Ishikawa (cell line): ENCODE results near the gene RGS12.

Experiments used
- CEBPB ChIP-seq: IDR thresholded peaks from 2 replicates; pipeline ENCODE4 v1.6.1; 2012
- CREB1 ChIP-seq: IDR thresholded peaks from 2 replicates; pipeline ENCODE4 v1.6.1; 2012; ENCODE audit warnings: low read depth
- EGR1 ChIP-seq: IDR thresholded peaks from 2 replicates; pipeline ENCODE4 v1.6.1; 2012
- EP300 ChIP-seq: IDR thresholded peaks from 2 replicates; pipeline ENCODE4 v1.6.1; 2012; ENCODE audit warnings: borderline replicate concordance
- FOXM1 ChIP-seq: IDR thresholded peaks from 2 replicates; pipeline ENCODE4 v1.6.1; 2012; ENCODE audit warnings: low read depth, borderline replicate concordance
- NFIC ChIP-seq: IDR thresholded peaks from 2 replicates; pipeline ENCODE4 v1.6.1; 2012
- RAD21 ChIP-seq: IDR thresholded peaks from 2 replicates; pipeline ENCODE4 v1.6.1; 2012; ENCODE audit warnings: low read depth
- TAF1 ChIP-seq: IDR thresholded peaks from 2 replicates; pipeline ENCODE4 v1.6.1; 2012; ENCODE audit warnings: low read depth, mild to moderate bottlenecking
- TCF12 ChIP-seq: IDR thresholded peaks from 2 replicates; pipeline ENCODE4 v1.6.1; 2012; ENCODE audit warnings: low read depth
- TEAD4 ChIP-seq: IDR thresholded peaks from 2 replicates; pipeline ENCODE4 v1.6.1; 2012
- YY1 ChIP-seq: IDR thresholded peaks from 2 replicates; pipeline ENCODE4 v1.6.1; 2012; ENCODE audit warnings: low read depth
- ZBTB7A ChIP-seq: IDR thresholded peaks from 2 replicates; pipeline ENCODE4 v1.6.1; 2012; ENCODE audit warnings: low read depth
- TF ChIP-seq, protein P1 (sequence below): IDR thresholded peaks from 2 replicates; pipeline ENCODE4 v1.6.1; 2012
- TF ChIP-seq, protein P2 (sequence below): IDR thresholded peaks from 2 replicates; pipeline ENCODE4 v1.6.1; 2012
- TF ChIP-seq, protein P3 (sequence below): IDR thresholded peaks from 2 replicates; pipeline ENCODE4 v1.6.1; 2012; ENCODE audit warnings: low read depth, mild to moderate bottlenecking

RGS12 gene

DNA sequence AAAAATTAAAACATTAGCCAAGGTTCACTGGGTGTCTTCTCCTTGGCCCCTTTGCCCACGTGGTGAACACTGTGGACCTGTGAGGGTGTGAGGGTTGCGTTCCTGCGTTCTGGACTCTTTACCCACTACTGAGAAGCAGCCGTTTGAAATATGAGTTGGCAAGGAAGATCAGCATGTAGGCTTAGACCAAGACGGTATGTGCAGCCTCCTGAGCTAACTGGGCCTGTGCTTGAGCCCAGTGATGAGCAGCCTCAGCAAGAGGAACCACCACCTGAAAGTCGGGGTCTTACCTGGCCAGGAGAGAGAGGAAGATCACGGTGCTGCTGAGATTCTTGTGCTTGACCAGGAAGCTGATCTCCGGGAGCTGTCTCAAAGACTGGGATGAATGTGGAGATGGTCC is 19.5 kb downstream of the RGS12 start:
- TF ChIP-seq ZBTB7A (no peak), TCF12 (no peak), CREB1 (no peak), RAD21 (no peak), YY1 (no peak), TEAD4 (no peak), CEBPB (no peak), NFIC (no peak), FOXM1 (no peak), TAF1 (no peak), EP300 (no peak), EGR1 (no peak)
- TF ChIP-seq, protein P1, sequence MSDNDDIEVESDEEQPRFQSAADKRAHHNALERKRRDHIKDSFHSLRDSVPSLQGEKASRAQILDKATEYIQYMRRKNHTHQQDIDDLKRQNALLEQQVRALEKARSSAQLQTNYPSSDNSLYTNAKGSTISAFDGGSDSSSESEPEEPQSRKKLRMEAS, result no peak
- TF ChIP-seq, protein P2, sequence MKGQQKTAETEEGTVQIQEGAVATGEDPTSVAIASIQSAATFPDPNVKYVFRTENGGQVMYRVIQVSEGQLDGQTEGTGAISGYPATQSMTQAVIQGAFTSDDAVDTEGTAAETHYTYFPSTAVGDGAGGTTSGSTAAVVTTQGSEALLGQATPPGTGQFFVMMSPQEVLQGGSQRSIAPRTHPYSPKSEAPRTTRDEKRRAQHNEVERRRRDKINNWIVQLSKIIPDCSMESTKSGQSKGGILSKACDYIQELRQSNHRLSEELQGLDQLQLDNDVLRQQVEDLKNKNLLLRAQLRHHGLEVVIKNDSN, result no peak
- TF ChIP-seq, protein P3, sequence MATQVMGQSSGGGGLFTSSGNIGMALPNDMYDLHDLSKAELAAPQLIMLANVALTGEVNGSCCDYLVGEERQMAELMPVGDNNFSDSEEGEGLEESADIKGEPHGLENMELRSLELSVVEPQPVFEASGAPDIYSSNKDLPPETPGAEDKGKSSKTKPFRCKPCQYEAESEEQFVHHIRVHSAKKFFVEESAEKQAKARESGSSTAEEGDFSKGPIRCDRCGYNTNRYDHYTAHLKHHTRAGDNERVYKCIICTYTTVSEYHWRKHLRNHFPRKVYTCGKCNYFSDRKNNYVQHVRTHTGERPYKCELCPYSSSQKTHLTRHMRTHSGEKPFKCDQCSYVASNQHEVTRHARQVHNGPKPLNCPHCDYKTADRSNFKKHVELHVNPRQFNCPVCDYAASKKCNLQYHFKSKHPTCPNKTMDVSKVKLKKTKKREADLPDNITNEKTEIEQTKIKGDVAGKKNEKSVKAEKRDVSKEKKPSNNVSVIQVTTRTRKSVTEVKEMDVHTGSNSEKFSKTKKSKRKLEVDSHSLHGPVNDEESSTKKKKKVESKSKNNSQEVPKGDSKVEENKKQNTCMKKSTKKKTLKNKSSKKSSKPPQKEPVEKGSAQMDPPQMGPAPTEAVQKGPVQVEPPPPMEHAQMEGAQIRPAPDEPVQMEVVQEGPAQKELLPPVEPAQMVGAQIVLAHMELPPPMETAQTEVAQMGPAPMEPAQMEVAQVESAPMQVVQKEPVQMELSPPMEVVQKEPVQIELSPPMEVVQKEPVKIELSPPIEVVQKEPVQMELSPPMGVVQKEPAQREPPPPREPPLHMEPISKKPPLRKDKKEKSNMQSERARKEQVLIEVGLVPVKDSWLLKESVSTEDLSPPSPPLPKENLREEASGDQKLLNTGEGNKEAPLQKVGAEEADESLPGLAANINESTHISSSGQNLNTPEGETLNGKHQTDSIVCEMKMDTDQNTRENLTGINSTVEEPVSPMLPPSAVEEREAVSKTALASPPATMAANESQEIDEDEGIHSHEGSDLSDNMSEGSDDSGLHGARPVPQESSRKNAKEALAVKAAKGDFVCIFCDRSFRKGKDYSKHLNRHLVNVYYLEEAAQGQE, result no peak

DNA sequence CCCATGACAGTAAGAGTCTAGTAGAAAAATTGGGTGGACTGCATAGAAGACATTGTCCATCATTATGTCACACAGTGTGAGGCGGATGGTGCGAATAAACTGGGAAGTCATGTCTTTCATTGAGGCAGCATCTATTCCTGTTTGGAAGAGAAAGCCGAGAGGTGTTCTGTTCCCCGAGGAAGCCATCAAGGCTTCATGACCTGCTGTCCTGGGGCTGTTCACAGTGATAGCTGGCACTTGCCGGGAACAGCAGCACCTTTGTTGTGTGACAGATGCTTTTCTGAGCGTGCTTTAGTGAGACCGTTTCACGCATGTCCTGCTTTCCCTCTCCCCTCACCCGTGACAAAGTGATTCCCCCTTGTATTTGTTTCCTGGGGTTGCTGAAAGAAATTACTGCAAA is 20.3 kb downstream of the RGS12 start:
- no peak for TF ChIP-seq TAF1
- no peak for TF ChIP-seq YY1
- no peak for TF ChIP-seq EGR1
- TF ChIP-seq EP300, result no peak
- TF ChIP-seq, protein P2, result no peak
- TF ChIP-seq TCF12, result no peak
- no peak for TF ChIP-seq CEBPB
- no peak for TF ChIP-seq ZBTB7A
- no peak for TF ChIP-seq TEAD4
- no peak for TF ChIP-seq FOXM1
- TF ChIP-seq, protein P1, result no peak

DNA sequence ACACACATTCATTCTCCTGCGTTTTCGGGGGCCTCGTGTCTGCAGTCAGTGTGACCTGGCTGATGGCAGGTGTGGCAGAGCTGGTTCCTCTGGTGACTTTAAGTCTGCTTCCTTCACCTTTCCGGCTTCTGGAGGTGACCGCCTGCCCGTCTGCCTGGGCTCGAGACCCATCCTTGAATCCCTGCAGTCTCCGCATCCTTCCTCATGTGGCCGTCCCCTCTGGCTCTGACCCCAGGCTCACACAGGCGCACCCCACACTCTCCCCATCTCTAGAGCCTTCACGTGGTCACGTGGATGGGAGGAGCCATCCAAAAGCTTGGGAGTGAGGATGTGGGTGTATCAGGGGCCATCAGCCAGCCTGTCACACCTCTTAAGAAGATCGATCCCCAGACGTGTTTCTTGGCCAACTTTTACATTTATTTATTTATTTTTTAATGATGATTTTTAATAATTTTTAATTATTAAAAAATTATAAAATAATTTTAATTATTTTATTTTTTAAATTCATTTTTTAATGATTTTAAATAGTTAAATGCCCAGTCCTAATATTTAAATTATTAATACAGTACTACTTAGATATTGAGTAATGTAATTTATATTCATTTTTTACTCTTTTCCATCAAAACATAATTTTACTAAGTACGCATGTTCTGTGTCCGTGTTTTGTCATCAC is 20.9 kb downstream of the RGS12 start:
- TF ChIP-seq, protein P2, result no peak
- TF ChIP-seq, protein P1, result no peak
- TF ChIP-seq EGR1 (no peak), CREB1 (no peak), TCF12 (no peak), RAD21 (no peak), EP300 (no peak), NFIC (no peak), YY1 (no peak), FOXM1 (no peak)
- TF ChIP-seq, protein P3, result no peak

DNA sequence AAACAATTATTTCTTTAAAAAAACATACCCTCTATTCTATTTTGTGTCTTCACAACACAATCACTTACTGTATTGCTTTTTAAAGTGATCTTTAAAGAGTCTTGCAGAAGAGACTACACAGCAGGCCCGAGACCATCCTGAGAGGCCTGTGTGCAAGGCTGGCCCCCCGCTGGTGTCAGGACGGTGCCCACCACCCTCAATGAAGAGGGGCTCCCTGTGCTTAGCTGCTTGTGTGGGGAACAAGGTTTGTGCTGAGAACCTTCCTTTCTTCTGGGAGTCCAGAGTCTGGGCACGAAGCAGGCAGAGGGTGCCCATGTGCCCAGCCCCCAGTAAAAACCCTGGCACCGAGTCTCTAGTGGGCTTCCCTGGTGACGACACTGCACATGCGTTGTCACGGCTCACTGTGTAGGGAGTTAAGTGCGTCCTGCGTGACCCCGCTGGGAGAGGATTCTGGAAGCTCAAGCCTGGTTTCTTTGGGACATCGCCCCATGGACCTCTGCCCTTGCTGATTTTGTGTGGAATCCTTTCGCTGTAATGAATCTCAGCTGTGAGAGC is 22.0 kb downstream of the RGS12 start:
- TF ChIP-seq CREB1, result no peak
- no peak for TF ChIP-seq ZBTB7A
- no peak for TF ChIP-seq EP300
- no peak for TF ChIP-seq CEBPB
- TF ChIP-seq, protein P1, result no peak
- no peak for TF ChIP-seq TAF1
- no peak for TF ChIP-seq FOXM1
- TF ChIP-seq RAD21, result no peak

DNA sequence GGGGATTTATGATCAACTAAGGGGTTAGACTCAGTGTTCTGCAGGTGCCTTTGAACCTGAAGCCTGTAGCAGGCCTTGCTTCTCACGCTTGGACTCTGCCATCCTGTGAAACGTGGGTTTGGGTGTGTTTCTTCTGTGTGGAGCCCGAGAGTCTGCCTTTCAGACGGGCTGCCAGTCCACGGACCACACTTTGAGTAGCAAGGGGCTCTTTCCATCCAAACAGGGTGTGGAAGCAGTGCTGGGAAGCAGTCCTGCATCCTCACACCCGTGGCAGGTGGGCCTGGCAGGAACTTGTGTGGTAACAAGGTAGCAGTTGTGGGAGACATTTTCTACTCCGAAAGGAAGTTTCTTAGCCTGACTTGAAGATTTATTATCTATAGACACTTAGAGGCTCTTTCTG is 22.7 kb downstream of the RGS12 start:
- TF ChIP-seq EP300 (no peak), CEBPB (no peak), YY1 (no peak), EGR1 (no peak), ZBTB7A (no peak)
